ENCODE measurements around the gene TYW1. TPM values are rescaled to one million over a fixed set of nuclear protein-coding genes. Genes with fewer than 3 reads are reported as not detected.
"Not testable (repeated sequence)": the region's sequence is repeated elsewhere in the genome, so short reads cannot be mapped to it uniquely, and the experiment has no call there.

The TYW1 gene
- total RNA-seq, 1 donor from 2014 or later = 18.9 TPM

- not testable (repeated sequence) for DNase-seq (ENCODE audit: low spot score)
These were observed 46.3 kb downstream of the TYW1 start for GRCh38 chr7:67042781-67043558.

- DNase-seq (ENCODE audit: low spot score) = not testable (repeated sequence)
These were observed 46.9 kb downstream of the TYW1 start for GRCh38 chr7:67043559-67043930.

DNA sequence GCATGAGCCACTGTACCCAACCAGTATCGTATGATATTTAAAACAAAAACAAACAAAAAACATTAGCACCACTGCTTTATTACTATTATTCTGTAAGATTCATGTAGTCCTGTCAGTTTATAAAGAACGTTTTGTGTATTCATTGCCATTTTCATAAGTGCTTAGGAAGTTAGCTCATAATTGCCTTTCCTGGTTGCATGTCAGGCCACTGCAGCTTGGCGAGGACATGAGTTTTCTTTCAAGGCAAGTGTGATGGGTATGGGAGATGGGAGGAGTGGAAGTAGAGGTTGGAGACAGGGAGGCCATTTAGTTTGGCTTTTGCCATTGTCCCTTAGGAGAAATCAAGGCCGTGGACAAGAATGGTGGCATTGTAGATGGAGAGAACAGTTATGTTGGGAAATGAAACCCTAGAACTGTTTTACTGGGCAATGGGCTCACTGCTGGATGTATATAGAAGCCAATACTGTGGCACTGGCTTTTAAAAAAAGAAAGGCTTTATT lies 48.9 kb downstream of the TYW1 start:
- no peak for DNase-seq (ENCODE audit: low spot score)

- DNase-seq (ENCODE audit: low spot score) = not testable (repeated sequence)
These were observed 50.2 kb downstream of the TYW1 start for GRCh38 chr7:67046819-67047218.

GRCh38 chr7:67049908-67050307 lies 53.3 kb downstream of the TYW1 start:
- not testable (repeated sequence) for DNase-seq (ENCODE audit: low spot score)

DNA sequence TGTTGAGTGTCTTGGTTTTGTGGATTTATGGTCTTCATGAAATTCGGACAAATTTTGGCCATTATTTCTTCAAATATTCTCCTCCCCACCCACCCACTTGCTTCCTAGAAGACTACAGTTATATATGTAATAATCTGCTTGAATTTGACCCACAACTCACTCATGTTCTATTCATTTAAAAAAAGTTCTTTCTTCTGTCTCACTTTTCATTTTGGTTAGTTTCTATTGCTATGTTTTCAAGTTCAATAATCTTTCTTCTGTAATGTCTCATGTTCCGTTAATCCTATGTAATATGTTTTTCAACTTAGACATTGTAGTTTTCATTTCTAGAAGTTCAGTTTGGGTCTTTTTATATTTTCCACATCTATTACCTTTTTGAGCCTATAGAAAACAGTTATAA lies 55.5 kb downstream of the TYW1 start:
- DNase-seq (ENCODE audit: low spot score) = not testable (repeated sequence)

- no peak for DNase-seq (ENCODE audit: low spot score)
These were observed 60.0 kb downstream of the TYW1 start for GRCh38 chr7:67056683-67057082.

DNA sequence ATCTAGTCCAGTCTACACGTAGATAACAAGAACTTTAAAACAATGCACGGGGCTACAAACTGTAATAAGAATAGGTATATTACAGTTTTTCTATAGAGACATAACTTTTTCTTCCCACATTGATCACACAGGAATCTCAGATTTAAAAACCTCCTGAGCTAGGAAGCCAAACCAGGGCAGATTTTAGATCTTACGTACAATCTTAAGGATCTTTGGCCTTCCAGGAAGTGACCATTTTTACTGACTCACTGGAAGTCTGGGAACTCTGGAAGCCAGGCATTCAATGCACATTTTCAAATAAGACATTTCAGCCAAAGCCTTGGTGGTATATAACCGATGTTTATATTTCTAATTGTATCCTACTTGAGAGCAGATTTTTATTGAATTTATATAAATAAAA lies 64.7 kb downstream of the TYW1 start:
- not testable (repeated sequence) for DNase-seq (ENCODE audit: low spot score)

DNA sequence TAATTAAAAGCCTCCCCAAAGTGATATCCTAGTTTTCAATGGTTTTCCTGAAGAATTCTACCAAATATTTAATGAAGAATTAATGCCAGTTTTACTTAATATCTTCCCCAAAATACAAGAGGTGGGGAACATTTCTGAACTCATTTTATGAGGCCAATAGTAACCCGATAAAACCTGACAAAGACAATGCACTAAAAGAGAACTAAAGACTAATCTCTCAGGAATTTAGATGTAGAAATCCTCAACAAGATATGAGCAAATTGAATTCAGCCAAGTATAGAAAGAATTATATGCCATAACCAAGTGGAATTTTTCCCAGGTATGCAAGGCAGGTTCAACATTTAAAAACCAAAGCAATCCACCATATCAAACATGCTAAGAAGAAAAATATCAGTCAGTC lies 66.2 kb downstream of the TYW1 start:
- DNase-seq (ENCODE audit: low spot score) = not testable (repeated sequence)

DNA sequence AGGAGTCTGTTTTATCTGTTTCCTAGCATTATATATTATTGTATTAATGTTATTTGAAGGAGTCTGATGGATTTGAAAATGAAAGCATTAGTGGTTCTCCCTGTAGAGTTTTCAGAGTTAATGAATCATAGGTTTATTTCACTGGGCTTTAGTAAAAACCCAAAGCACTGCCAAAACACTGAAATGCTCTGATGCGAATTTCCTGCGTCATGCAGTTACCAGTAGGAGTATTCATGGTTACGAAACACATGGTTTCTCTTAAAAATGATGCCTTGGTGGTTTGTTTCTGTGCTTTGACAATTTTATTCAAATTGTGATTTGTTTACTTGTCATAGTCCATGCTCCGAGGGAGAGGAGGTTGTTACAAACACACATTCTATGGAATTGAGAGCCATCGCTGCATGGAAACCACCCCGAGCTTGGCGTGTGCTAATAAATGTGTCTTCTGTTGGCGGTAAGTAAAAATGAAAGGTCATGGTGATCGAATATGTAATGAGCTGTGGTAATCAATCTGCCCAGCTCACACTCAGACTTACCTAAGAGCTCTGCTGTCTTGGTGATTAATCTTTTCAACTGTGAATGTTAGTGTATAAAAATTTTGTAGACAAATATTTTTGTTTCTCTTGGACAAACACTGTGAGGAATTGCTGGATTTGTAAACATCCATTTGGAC lies 70.5 kb downstream of the TYW1 start:
- DNase-seq (ENCODE audit: low spot score) = not testable (repeated sequence)

DNA sequence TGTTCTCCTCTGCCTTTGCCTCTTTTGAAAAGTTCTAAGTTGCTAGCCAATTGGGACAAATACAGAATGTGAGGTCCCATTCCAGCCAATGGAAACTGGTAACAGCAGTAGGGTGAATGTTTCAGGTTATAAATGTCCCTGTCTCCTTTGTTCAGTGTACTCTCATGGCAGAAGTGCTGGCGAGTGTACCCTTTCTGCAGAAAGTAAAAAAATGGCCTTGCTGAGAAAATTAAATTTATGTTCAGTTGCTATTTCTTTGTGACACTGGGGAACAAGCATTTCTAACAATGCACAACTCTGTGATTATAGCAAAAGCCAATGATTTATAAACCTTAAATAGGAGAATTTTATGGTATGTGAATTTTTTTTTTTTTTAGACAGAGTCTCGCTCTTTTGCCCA lies 79.5 kb downstream of the TYW1 start:
- not testable (repeated sequence) for DNase-seq (ENCODE audit: low spot score)

DNA sequence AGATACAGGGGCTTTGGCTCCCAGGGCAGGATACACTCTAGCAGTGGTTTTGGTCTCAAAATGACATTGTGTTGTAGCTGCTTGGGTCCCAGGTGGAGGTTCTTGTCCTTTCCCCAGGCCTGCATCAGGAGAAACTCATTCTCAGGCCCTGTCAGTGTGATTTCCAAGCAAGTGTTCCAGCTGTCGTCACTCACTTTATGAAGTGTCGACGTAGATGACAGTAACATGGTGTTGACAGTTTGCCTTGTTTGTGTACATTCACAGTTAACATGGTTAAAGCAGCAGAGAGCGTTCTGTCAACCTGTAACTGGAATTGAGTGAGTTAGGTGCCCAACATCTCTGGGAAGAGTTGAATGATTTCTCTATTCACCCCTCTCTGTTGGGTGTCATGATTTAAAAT lies 86.2 kb downstream of the TYW1 start:
- not testable (repeated sequence) for DNase-seq (ENCODE audit: low spot score)

DNA sequence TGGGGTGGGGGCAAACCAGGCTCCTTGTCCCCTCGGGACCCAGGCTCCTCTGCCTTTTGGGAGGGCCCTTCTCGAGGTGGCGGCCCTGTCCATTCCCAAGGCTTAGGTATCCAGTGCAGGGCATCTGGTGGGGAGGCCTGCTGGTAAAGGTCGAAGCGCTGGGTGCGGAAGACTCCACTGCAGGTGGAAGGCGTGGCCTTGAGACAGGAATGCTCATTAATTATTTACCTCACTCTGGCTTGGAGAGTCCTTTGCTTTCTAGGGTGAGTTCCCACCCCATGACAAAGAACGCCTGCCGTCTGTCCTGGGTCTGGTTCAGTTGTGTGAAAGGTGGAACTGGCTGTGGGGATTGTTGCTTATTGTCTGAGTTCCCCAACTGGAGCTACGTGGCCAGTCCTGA lies 92.6 kb downstream of the TYW1 start:
- not testable (repeated sequence) for DNase-seq (ENCODE audit: low spot score)

GRCh38 chr7:67091053-67091452 lies 94.4 kb downstream of the TYW1 start:
- DNase-seq (ENCODE audit: low spot score) = not testable (repeated sequence)

GRCh38 chr7:67098031-67098430 lies 101.4 kb downstream of the TYW1 start:
- DNase-seq (ENCODE audit: low spot score) = not testable (repeated sequence)

- DNase-seq (ENCODE audit: low spot score) = not testable (repeated sequence)
These were observed 102.8 kb downstream of the TYW1 start for GRCh38 chr7:67099406-67099805.

DNA sequence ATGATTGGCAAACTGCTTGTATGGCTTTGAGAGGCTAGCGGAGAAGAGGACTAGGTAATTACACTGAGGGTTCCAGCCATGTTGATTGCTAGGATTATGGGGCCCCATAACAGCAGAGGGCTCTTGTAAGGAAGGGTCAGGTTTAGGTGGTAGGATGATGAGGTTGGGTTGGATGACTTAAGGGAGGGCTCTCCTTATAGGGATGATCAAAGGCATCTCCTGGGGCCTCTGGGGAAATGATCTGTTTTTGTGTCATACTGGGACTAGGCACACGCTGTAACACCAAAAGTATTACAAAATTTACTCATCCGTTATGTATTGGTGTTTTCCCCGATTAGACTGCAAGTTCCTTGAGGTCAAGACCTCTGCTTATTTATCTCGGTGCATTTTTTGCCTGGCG lies 103.4 kb downstream of the TYW1 start:
- not testable (repeated sequence) for DNase-seq (ENCODE audit: low spot score)

GRCh38 chr7:67100956-67101361 lies 104.3 kb downstream of the TYW1 start:
- no peak for DNase-seq (ENCODE audit: low spot score)

GRCh38 chr7:67104937-67105336 lies 108.3 kb downstream of the TYW1 start:
- DNase-seq (ENCODE audit: low spot score) = not testable (repeated sequence)

DNA sequence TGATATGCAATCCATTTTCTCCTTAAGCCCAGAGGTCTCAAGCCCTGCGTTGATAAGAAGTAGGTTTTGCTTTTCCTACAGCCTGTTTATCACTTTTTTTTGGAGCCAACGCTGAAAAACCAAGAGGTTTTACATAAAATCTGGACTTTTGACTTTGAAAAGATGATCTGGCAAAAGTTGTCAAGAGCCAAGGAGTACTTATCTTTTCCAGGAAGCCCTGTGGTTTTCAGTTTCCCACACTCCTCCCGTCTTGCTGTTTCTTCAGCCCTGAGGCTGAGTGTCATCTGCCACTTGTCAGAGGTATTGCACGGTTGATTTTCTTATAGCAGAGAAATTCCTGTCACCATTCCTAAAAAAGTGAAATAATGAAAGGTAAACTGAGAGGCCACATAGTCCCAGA lies 108.7 kb downstream of the TYW1 start:
- DNase-seq (ENCODE audit: low spot score) = no peak

DNA sequence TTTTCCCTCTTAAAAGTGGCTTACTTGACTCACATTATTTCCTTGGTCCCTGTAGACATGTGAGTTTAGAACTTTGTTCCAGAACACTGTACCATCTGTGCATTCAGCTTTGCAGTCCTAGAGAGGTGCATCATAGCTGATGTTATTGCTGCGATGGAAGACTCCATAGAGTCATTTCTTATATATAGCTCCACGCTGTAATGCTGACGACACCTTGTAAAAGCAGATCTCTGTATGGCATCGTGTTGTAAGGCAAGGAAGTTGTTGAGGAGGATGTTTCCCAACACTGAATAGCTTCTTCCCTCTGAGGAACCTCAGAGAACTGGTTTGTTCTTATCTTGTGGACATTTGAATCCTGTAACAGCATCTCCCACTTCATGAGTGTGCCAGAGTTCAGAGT lies 109.6 kb downstream of the TYW1 start:
- not testable (repeated sequence) for DNase-seq (ENCODE audit: low spot score)

GRCh38 chr7:67111342-67111741 lies 114.7 kb downstream of the TYW1 start:
- not testable (repeated sequence) for DNase-seq (ENCODE audit: low spot score)
